IPS-18a (cell line): ENCODE data around the gene ONECUT3.

Source experiments
- H3K27ac ChIP-seq: one replicate; pipeline ENCODE4 v1.5.1; 2013; ENCODE audit warnings: low read length
- H3K27me3 ChIP-seq: one replicate; pipeline ENCODE4 v1.6.1; 2013; ENCODE audit warnings: mild to moderate bottlenecking, low read length; ENCODE audit not compliant: control insufficient read depth, insufficient read depth
- H3K36me3 ChIP-seq: one replicate; pipeline ENCODE4 v1.6.1; 2013; ENCODE audit warnings: low read depth, low read length; ENCODE audit not compliant: control insufficient read depth
- H3K4me1 ChIP-seq: one replicate; pipeline ENCODE4 v1.6.1; 2013; ENCODE audit warnings: low read depth, low read length; ENCODE audit not compliant: control insufficient read depth
- H3K4me3 ChIP-seq: one replicate; pipeline ENCODE4 v1.5.1; 2013; ENCODE audit warnings: low read length
- H3K9ac ChIP-seq: one replicate; pipeline ENCODE4 v1.6.1; 2013; ENCODE audit warnings: mild to moderate bottlenecking, low read length, moderate library complexity
- H3K9me3 ChIP-seq: one replicate; pipeline ENCODE4 v1.6.1; 2013; ENCODE audit warnings: low read depth, low read length; ENCODE audit not compliant: control insufficient read depth

The ONECUT3 gene

GRCh38 chr19:1751367-1752008, 1.8 kb upstream of the ONECUT3 start:
- H3K36me3 ChIP-seq = no peaks in the 10 kb centered on the region
- no peak overlapping the region for H3K27ac ChIP-seq
- peaks cover 5% of the 10 kb centered on the region for H3K4me1 ChIP-seq
- no peaks in the 10 kb centered on the region for H3K9me3 ChIP-seq
- H3K27me3 ChIP-seq = peaks cover 92% of the 10 kb centered on the region
- no peak overlapping the region for H3K4me3 ChIP-seq
- no peak overlapping the region for H3K9ac ChIP-seq

DNA sequence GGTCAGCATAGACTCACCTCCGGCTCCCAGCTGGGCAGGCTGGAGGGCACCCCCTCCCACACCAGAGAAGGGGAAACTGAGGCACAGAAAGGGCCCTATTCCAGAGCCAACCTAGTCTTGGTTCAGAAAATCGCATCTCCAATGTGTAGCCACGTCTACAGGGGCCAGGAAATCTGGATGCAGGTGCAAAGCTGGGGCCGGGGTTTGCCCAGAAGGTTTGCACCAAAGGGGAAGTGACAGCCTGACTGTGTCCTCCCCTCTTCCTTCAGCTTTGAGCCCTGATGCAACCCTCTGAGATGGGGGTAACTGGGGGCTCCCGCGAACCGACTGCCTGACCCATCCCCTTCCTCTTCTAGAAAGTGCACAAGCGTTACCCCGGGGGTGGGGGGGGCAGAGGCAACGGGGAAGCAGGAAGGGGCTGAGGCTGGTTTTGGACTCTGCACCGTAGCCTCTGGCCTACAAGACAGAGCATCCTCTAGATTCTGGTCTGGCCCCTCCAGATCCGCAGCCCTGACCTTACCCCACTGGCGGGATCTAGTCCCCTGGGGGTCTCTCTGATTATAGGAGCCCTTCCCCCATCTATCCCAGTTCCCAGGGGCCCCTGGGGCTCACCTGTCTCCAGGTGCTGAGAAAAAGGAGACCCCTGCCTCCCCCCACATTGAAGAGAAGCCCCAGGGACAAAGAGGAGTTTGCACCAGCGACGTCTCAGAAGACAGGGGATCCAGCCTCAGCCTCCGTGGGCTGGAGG, 1.1 kb upstream of the ONECUT3 start:
- Histone ChIP-seq H3K27me3 (peaks cover 92% of the 10 kb centered on the region), H3K4me1 (peaks cover 5% of the 10 kb centered on the region), H3K27ac (no peak overlapping the region), H3K36me3 (no peaks in the 10 kb centered on the region), H3K4me3 (no peak overlapping the region), H3K9me3 (no peaks in the 10 kb centered on the region), H3K9ac (no peak overlapping the region)

GRCh38 chr19:1754018-1754635, 821 bp downstream of the ONECUT3 start:
- Histone ChIP-seq H3K36me3 (no peaks in the 10 kb centered on the region), H3K9ac (no peak overlapping the region), H3K9me3 (no peaks in the 10 kb centered on the region), H3K4me3 (no peak overlapping the region), H3K27me3 (peaks cover 92% of the 10 kb centered on the region), H3K27ac (no peak overlapping the region), H3K4me1 (no peaks in the 10 kb centered on the region)

DNA sequence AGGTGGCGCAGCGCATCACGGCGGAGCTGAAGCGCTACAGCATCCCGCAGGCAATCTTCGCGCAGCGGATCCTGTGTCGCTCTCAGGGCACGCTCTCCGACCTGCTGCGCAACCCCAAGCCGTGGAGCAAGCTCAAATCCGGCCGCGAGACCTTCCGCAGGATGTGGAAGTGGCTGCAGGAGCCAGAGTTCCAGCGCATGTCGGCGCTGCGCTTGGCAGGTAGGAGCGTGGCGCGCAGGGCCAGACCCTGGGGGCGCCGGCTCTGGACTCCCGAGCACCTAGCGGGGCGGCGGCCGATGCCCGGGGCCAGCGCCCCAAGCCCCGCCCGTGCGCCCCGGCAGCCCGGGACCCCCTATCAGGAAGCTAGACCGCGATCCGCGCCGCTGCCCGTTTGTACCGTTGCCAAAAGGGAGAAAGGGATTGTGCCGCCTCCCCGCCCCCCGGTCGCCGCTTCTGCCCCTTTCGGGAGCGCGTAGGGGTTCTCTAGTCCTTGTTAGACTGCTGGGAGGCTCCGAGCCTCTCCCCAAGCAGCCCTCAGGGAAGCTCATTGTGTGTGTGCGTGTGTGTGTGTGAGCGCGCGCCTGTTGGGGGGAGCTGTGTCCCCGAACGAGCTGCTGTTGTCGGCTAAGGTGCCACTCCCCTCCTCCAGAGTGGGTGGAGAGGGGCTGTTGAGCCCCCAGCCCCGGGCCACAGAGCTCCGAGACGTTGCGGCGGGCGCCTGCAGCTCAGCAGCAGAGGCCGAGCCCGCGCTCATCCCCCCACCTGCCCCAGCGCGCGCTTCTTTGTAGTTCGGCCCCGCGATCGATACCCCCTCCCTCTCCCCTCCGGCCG, 1.5 kb downstream of the ONECUT3 start:
- peaks cover 92% of the 10 kb centered on the region for H3K27me3 ChIP-seq
- no peaks in the 10 kb centered on the region for H3K36me3 ChIP-seq
- H3K9ac ChIP-seq = no peak overlapping the region
- no peak overlapping the region for H3K27ac ChIP-seq
- H3K4me1 ChIP-seq = no peaks in the 10 kb centered on the region
- H3K9me3 ChIP-seq = no peaks in the 10 kb centered on the region
- H3K4me3 ChIP-seq = no peak overlapping the region

DNA sequence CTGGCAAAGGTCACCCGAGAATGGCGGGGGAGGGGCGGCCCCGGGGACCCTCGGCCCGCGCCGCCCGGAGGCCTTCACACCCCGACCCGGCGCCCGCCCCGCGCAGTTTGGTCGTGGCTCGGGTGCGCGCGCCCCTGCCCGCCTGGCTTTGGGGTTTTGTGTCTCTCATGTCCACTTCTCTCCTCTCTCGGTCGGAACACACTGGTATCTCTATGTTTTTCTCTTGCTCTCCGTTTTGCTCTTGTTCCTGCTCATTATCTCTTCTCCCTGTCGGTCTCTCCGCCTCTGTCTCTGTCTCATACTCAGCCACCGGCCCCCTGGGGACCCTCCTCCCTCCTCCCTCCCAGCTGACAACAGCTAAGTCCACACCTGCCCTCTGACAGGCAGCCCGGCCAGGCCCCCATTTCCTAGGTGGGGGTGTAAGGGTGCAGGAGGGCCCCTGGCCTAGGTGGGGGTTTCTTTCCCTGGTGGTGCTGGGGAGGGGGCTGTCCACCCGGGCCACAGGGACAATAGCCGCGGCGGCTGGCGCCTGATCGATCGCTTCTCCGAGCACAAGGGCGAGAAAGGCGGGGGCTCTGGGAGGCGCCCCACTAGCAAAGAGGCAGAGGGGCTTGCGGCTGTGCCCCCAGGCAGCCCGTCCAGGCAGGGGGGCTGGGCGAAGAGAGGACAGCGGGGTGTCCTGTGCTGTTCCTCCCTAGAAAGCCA, 2.3 kb downstream of the ONECUT3 start:
- no peaks in the 10 kb centered on the region for H3K4me1 ChIP-seq

DNA sequence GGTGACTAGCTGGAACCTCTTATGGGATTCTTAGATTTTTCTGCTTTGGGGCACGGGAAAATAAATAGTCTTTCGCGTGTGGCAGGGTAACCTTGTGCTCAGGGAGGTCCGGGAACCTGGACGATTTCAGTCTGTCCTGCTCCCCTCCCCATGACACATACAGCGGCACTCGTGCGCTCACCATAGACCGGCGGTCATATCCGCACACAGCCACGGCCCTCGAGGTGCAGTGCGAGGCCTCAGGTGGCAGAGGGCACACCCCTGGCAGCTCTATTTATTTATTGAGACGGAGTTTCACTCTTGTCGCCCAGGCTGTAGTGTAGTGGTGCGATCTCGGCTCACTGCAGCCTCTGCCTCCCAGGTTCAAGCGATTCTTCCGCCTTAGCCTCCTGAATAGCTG, 3.0 kb downstream of the ONECUT3 start:
- Histone ChIP-seq H3K27me3 (peaks cover 92% of the 10 kb centered on the region), H3K36me3 (no peaks in the 10 kb centered on the region), H3K9me3 (no peaks in the 10 kb centered on the region), H3K9ac (no peak overlapping the region), H3K27ac (no peak overlapping the region), H3K4me1 (no peaks in the 10 kb centered on the region), H3K4me3 (no peak overlapping the region)

More for the DNA sequence above, 2.3 kb downstream of the ONECUT3 start:
- Histone ChIP-seq H3K27me3 (peaks cover 92% of the 10 kb centered on the region), H3K9me3 (no peaks in the 10 kb centered on the region), H3K36me3 (no peaks in the 10 kb centered on the region), H3K27ac (no peak overlapping the region), H3K9ac (no peak overlapping the region), H3K4me3 (no peak overlapping the region)

- no peak overlapping the region for H3K9ac ChIP-seq
- H3K27me3 ChIP-seq = peaks cover 92% of the 10 kb centered on the region
- H3K27ac ChIP-seq = no peak overlapping the region
- H3K9me3 ChIP-seq = no peaks in the 10 kb centered on the region
- no peaks in the 10 kb centered on the region for H3K4me1 ChIP-seq
- no peak overlapping the region for H3K4me3 ChIP-seq
- no peaks in the 10 kb centered on the region for H3K36me3 ChIP-seq
Observed at GRCh38 chr19:1756705-1757465, 3.6 kb downstream of the ONECUT3 start.

GRCh38 chr19:1757468-1758230, 4.3 kb downstream of the ONECUT3 start:
- no peaks in the 10 kb centered on the region for H3K9me3 ChIP-seq
- H3K9ac ChIP-seq = no peak overlapping the region
- H3K4me3 ChIP-seq = no peak overlapping the region
- H3K4me1 ChIP-seq = no peaks in the 10 kb centered on the region
- no peak overlapping the region for H3K27ac ChIP-seq
- peaks cover 92% of the 10 kb centered on the region for H3K27me3 ChIP-seq
- H3K36me3 ChIP-seq = no peaks in the 10 kb centered on the region

DNA sequence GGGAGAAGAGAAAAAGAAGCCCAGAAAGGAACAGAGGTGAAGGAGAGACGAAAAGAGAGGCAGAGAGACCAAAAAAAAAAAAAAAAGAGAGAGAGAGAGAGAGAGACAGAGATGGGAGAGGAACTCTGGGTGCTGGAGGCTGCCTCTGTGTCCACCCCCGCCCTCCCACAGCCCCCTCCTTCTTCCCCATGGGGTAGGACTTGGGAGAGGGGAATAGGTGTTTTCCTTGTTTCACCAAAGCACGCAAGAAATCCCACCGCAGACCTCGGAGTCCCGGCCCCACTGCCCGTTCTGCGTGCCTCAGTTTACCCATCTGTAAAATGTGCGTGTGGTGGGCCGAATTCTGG, 4.9 kb downstream of the ONECUT3 start:
- no peak overlapping the region for H3K9ac ChIP-seq
- H3K4me1 ChIP-seq = no peaks in the 10 kb centered on the region
- H3K36me3 ChIP-seq = no peaks in the 10 kb centered on the region
- H3K9me3 ChIP-seq = no peaks in the 10 kb centered on the region
- no peak overlapping the region for H3K4me3 ChIP-seq
- no peak overlapping the region for H3K27ac ChIP-seq
- peaks cover 92% of the 10 kb centered on the region for H3K27me3 ChIP-seq
